Keratinocyte (primary cell): ENCODE data around the gene LRRN4CL.

Experiments
- EZH2 ChIP-seq: IDR thresholded peaks from one replicate; pipeline ENCODE4 v1.6.1; 2012; ENCODE audit warnings: inconsistent platforms, mild to moderate bottlenecking, low read length, moderate library complexity
- TF ChIP-seq, protein P1 (sequence below), 3 experiments: IDR thresholded peaks in 1 of 3; conservative IDR thresholded peaks in 1 of 3; optimal IDR thresholded peaks in 1 of 3; 2 replicates in 2 of 3; 3 replicates in 1 of 3; pipeline versions ENCODE3 to v1.5.1; 2011; ENCODE audit warnings: low read length in 3 of 3, mild to moderate bottlenecking in 3 of 3, moderate library complexity in 2 of 3, control low read depth in 1 of 3, inconsistent platforms in 1 of 3; ENCODE audit not compliant: insufficient read depth in 2 of 3; ENCODE audit errors: extremely low read depth in 1 of 3

DNA sequence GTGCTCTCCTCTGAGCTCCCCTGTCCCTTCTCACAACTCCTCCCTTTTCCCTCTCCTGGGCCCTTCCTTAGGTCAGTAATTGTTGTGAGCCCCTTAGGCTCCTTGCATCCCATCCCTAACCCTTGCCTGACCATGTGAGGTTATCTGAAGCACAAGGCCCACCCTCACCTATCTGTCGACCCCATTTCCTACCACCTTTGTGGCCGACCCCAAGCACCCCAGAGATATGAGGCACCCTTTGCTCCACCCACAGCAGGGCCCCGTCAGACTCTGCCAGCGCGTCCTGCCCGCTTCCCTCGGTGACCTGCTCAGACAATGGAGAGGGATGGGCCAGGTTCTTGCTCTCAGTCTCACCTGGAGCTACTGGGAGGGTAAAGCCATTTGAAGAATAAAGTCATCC lies 19.5 kb upstream of the LRRN4CL start:
- TF ChIP-seq, protein P1, sequence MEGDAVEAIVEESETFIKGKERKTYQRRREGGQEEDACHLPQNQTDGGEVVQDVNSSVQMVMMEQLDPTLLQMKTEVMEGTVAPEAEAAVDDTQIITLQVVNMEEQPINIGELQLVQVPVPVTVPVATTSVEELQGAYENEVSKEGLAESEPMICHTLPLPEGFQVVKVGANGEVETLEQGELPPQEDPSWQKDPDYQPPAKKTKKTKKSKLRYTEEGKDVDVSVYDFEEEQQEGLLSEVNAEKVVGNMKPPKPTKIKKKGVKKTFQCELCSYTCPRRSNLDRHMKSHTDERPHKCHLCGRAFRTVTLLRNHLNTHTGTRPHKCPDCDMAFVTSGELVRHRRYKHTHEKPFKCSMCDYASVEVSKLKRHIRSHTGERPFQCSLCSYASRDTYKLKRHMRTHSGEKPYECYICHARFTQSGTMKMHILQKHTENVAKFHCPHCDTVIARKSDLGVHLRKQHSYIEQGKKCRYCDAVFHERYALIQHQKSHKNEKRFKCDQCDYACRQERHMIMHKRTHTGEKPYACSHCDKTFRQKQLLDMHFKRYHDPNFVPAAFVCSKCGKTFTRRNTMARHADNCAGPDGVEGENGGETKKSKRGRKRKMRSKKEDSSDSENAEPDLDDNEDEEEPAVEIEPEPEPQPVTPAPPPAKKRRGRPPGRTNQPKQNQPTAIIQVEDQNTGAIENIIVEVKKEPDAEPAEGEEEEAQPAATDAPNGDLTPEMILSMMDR (optimal IDR thresholded peaks at IDR 0.05 in 1 of 3, IDR thresholded peaks at IDR 0.05 in 1 of 3, conservative IDR thresholded peaks at IDR 0.05 in 1 of 3; ENCODE audit: extremely low read depth in 1 of 3, insufficient read depth in 2 of 3, low read length in 3 of 3), result no peak
- TF ChIP-seq EZH2, result no peak
